ENCODE data around the gene TKT.

TKT gene

DNA sequence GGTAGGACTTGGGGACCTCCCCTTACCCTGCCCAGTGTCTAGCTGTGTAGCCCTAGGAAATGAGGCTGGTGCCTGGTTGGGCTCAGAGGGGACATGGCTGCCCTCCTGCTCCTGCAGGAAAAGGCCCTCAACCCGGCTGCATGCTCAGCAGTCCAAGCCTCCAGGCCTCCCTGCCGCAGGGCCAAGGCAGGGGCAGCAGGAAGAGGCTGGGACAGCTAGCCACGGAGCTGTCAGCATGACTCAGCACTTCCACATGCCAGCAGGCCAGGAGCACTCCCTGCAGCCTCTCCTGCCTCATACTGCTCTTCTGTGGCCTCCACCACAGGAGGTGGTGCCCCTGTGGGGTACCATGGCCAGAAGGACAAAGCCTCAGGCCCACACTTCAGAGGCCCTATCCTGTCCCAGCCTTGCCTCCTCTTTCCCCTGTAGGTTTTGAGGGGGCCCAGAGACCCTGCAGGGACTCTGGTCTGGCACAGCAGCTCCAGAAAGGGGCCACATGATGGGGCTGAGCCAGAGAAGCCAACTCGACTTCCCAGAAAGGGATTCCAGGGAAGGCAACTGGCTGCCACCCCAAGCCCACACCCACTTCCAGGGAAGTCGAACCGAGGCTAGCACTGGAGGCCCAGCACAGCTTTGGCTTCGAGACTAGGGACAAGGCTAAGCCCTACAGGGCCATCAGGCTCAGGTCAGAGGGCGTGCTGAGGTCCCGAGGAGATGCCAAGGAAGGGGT lies 19.5 kb downstream of the TKT start:
- TF ChIP-seq SIN3A (IDR thresholded peaks at IDR 0.05; ENCODE audit: borderline replicate concordance, insufficient read depth, low read length), result no peak
- no peak for TF ChIP-seq POLR2AphosphoS5 (IDR thresholded peaks at IDR 0.05; ENCODE audit: low read depth, low read length)
- TF ChIP-seq, protein P1, sequence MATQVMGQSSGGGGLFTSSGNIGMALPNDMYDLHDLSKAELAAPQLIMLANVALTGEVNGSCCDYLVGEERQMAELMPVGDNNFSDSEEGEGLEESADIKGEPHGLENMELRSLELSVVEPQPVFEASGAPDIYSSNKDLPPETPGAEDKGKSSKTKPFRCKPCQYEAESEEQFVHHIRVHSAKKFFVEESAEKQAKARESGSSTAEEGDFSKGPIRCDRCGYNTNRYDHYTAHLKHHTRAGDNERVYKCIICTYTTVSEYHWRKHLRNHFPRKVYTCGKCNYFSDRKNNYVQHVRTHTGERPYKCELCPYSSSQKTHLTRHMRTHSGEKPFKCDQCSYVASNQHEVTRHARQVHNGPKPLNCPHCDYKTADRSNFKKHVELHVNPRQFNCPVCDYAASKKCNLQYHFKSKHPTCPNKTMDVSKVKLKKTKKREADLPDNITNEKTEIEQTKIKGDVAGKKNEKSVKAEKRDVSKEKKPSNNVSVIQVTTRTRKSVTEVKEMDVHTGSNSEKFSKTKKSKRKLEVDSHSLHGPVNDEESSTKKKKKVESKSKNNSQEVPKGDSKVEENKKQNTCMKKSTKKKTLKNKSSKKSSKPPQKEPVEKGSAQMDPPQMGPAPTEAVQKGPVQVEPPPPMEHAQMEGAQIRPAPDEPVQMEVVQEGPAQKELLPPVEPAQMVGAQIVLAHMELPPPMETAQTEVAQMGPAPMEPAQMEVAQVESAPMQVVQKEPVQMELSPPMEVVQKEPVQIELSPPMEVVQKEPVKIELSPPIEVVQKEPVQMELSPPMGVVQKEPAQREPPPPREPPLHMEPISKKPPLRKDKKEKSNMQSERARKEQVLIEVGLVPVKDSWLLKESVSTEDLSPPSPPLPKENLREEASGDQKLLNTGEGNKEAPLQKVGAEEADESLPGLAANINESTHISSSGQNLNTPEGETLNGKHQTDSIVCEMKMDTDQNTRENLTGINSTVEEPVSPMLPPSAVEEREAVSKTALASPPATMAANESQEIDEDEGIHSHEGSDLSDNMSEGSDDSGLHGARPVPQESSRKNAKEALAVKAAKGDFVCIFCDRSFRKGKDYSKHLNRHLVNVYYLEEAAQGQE (IDR thresholded peaks at IDR 0.05; ENCODE audit: insufficient read depth in 1 of 2, low read depth in 2 of 2, low read length in 2 of 2), result no peak
- TF ChIP-seq FOXP2 (optimal IDR thresholded peaks at IDR 0.05; ENCODE audit: borderline replicate concordance, extremely low read depth, extremely low read length, insufficient read depth), result no peak
- no peak for TF ChIP-seq TAF1 (IDR thresholded peaks at IDR 0.05; ENCODE audit: borderline replicate concordance, insufficient read depth, low read length)

DNA sequence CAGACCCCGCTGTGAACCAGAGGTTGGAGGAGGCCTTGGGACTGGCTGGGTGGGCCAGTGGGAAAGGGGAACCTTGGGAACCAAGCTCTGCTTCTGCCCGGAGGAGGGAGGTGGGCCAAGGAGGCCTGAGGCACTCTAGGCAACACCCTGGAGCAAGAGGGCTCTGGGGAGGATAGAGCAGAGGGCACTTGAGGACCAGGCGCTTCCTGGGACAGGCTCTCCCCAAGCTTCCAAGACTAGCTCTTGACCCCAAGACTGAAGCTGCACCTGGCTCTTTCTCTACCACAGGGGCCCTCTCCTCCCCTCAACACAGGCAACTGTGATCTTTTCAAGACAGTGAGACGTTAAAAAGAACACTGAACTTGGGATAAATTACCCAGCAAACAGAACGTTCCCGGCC lies 20.3 kb downstream of the TKT start:
- TF ChIP-seq TAF1 (IDR thresholded peaks at IDR 0.05; ENCODE audit: borderline replicate concordance, insufficient read depth, low read length) (no peak), SIN3A (IDR thresholded peaks at IDR 0.05; ENCODE audit: borderline replicate concordance, insufficient read depth, low read length) (no peak), FOXP2 (optimal IDR thresholded peaks at IDR 0.05; ENCODE audit: borderline replicate concordance, extremely low read depth, extremely low read length, insufficient read depth) (no peak), POLR2AphosphoS5 (IDR thresholded peaks at IDR 0.05; ENCODE audit: low read depth, low read length) (no peak)
- TF ChIP-seq, protein P1 (IDR thresholded peaks at IDR 0.05; ENCODE audit: insufficient read depth in 1 of 2, low read depth in 2 of 2, low read length in 2 of 2), result no peak

DNA sequence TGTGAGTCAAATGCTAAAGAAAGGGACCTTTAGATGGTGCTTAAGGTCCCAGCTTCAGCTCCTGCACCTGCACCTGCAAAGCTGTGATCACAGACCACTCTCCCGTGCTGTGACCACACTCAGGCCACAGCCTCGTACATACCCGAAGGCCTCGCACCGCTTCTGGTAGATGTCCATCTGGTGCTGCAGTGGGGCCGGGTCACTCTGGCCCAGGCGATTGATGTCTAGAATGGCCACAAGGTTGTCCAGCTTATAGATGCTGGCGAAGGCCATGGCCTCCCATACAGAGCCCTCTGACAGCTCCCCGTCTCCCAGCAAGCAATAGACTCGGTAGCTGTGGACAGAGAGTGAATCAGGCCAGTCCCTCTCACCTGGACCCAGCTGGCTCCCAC lies 21.0 kb downstream of the TKT start:
- TF ChIP-seq POLR2AphosphoS5 (IDR thresholded peaks at IDR 0.05; ENCODE audit: low read depth, low read length), result no peak
- TF ChIP-seq SIN3A (IDR thresholded peaks at IDR 0.05; ENCODE audit: borderline replicate concordance, insufficient read depth, low read length), result no peak
- TF ChIP-seq FOXP2 (optimal IDR thresholded peaks at IDR 0.05; ENCODE audit: borderline replicate concordance, extremely low read depth, extremely low read length, insufficient read depth), result no peak
- TF ChIP-seq TAF1 (IDR thresholded peaks at IDR 0.05; ENCODE audit: borderline replicate concordance, insufficient read depth, low read length), result no peak
- TF ChIP-seq, protein P1 (IDR thresholded peaks at IDR 0.05; ENCODE audit: insufficient read depth in 1 of 2, low read depth in 2 of 2, low read length in 2 of 2), result no peak

DNA sequence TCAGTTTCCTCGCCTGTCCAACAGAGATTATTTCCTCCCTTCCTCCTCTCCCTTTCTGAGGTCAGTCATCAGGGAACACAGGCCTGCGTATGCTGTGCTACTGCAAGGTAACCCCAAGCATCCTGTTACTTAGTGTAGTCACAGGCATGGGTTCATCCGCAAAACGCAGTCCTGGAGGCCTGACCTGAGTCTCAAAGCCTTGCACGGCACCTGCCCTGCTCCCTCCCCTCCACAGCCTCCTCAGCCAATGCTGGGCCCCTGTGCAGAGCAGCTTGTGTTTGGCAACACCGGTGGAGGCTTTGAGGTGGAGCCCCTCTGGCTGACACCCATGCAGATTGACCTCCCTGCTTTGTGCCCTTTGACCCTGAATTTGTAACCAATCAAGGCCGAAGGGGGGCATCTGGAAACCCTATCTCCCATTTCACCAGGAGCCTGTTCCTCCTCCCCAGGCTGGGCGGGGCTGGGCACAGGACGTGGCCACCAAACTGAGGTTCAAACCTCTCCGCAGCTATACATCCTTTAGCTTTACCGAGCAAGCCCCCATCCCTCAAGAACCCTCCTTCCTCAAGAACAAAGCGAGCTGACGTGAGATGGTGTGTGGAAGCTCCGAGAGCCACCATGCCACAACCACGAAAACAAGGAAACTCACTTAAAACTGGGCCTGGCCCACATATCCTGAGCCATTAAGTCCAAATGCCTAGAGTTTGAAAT lies 21.5 kb downstream of the TKT start:
- TF ChIP-seq FOXP2 (optimal IDR thresholded peaks at IDR 0.05; ENCODE audit: borderline replicate concordance, extremely low read depth, extremely low read length, insufficient read depth) (no peak), POLR2AphosphoS5 (IDR thresholded peaks at IDR 0.05; ENCODE audit: low read depth, low read length) (no peak), SIN3A (IDR thresholded peaks at IDR 0.05; ENCODE audit: borderline replicate concordance, insufficient read depth, low read length) (no peak), TAF1 (IDR thresholded peaks at IDR 0.05; ENCODE audit: borderline replicate concordance, insufficient read depth, low read length) (no peak)
- TF ChIP-seq, protein P1 (IDR thresholded peaks at IDR 0.05; ENCODE audit: insufficient read depth in 1 of 2, low read depth in 2 of 2, low read length in 2 of 2), result no peak
